Inflammatory macrophage treated with lipopolysaccharide for 4 hours (primary cell): Measurements from ENCODE around the gene G3BP1.
A peak's percentile ranks its signal among the peaks of the same experiment; 100 is the strongest.
"Not testable (repeated sequence)": the region's sequence is repeated elsewhere in the genome, so short reads cannot be mapped to it uniquely, and the experiment has no call there.

Source experiments
- DNase-seq: peaks from one replicate; pipeline ENCODE4 v3.0.0-alpha.2; 2020

The G3BP1 gene

DNA sequence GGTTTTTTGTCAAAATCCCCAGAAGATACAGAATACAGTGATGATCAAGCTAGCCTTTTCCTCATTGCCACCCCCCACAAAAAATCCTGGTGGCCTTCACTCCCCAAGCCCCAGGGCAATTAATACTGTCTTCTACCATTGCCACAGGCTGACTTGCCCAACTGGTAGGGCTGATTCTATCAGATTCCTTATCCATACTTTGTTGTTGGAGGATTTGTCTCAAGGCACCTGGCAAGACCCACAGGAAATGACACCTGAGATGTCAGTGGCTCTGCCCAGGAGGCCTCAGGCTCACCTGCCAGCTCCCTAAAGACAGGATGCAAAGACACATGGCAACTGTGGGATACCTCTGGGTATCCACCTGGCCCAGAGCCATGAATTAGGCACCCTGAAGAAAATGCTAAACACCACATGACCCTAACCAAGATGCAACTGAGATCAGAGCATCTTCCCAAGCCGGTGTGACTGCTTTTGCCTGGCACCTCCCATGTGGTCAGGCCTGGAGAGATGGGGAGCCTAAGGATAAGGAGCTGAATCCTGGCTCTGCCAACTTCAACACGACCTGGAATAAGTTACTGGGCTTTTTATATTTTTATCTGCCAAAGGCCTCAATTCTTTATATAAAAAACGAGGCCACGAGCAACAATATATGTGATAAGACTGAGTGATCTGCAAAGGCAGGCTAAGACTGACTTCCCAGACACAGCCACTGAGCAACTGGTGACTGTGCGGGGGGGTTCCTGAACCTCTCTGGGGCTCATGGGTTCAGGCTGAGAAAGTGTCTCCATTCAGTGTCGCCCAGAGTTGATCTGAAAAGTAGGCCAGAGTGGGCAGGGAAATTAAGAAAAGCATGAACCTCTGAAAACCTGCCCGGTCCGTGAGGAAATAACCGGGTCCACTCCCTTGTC lies 14.3 kb upstream of the G3BP1 start:
- no peak for DNase-seq

DNA sequence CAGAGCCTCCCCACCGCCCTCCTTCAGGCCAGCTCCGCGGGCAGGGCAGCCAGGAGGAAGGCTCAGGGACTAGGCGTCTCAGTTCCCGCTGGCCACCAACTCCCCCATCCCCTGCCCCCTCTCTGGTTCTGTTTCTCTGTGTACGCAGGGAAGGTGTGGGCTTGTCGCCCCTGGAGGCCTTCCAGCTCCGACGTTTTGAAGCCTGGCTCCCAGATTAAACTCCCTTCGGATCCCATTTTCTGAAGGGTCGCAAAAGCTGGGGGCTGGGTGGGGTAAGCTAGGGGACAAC lies 13.7 kb upstream of the G3BP1 start:
- DNase-seq: no peak

DNA sequence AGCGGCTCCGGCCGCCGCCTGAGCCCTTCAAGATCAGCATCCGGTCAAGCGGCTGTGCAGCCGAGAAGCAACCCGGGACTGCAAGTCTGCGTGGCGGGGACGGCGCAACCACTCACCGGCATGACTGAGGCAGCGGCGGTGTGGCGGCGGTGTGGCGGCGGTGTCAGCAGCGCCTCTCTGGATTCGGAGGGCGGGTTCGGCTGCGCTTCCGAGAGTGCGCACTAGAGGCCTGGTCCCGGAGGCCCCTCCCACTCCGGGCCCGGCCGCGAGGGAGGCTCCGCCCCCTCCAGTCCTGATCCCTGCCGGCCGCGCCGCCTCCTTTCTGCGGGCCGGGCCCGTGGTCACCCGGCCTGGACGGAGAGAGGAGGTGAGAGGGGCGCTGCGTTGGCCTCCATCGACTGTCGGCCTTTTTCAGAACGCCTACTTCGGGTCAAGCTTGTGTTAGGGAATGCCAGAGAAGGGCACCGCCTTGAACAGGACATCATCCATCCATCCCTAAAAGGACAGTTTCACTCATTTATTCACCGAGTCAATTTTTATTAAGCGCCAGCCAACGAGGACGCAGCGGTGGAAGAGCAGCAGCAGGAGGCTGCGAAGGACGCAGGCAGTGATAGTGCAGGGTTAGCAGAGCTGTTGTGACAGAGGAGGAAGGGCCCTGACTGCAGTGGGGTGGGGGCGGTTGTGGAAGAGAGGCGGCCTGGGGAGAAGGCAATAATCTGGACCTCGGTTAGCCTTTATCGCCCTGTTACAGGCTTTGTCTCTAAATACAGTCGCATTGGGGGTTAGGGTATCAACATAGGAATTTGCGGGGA lies 13.1 kb upstream of the G3BP1 start, which contains the start of gene ATOX1:
Gene ATOX1, minus strand, starts transcription at position 202 of the 812 bp plus-strand sequence. Its CDS starts 80 bp downstream, at position 122.
- DNase-seq: peak; percentile 92

DNA sequence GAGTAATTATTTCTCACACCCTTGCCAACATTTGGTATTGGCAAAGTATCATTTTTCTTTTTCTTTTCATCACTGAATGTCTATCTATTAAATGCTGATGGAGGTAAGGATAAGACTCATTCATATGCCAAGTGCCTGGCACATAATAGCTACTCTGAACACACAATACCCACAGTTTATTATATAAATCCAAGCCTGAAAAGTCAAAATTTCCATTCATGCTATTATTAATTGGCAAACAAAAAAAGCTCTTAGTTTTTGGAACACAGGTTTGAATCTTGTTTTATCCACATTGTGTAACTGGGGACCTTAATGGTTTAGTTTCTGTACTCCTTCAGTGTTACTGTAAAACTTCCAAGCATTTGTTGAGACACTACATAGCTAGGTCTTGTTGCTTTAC lies 7.0 kb upstream of the G3BP1 start:
- no peak for DNase-seq

DNA sequence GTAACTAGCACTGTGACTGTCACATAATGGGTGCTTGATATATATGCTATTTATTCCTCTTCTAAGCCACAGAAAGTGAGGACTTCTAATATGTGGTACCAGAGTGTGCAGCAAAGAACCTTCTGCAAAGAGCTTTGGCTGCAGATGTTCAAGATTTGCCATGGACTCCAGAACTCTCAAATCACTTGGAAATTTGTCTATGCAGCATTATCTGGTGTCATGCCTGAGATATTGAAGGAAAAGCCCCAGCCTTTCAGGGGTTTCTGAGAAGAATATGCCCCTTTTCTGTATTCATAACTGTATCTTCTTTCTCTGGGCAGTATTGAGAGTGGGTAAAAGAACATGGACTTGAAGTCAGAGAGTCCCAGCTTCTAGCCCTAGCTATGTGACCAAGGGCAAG lies 4.8 kb upstream of the G3BP1 start:
- no peak for DNase-seq

DNA sequence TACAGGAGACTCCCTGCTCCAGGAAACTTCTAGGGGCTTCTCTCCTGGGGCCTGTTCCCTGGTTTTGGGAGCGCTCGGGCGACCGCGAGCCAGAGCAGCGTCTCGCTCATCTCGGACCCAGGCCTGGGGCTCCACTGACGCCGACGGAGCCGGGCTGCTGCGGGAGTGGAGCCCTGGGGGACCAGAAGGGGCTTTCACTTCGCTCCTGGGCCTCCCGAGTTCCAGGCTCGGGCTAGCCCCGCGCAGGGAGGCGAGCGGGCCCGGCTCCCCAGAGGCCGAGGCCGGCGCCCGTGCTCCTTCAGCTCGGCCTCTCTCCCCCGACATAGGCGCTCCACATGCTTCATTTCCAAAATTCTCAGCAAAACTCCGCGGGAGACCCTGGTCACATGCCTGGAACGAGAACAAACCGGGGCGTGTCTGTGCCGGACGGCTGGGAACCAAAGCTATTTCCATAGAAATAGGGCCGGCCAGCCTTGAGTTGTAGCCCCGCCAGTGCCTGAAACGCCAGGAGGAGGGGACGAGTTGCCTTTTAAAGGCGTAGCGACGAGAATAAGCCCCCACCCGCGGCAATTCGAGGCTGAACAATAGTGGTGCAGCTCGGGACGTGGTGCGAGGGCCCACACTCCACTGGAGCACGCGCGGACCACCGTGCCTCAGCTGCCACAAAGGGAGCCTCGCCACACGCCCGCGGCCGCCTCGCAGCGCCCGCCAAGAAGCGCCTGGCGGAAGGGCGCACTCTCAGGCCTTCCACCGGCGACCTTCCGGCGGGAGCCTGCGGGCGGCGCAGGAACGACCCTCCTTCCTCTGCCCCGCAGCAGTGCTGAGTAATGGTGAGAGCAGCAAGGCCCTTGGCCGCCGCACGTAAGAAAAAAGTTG lies 1.1 kb upstream of the G3BP1 start:
- DNase-seq: peak; percentile 39

DNA sequence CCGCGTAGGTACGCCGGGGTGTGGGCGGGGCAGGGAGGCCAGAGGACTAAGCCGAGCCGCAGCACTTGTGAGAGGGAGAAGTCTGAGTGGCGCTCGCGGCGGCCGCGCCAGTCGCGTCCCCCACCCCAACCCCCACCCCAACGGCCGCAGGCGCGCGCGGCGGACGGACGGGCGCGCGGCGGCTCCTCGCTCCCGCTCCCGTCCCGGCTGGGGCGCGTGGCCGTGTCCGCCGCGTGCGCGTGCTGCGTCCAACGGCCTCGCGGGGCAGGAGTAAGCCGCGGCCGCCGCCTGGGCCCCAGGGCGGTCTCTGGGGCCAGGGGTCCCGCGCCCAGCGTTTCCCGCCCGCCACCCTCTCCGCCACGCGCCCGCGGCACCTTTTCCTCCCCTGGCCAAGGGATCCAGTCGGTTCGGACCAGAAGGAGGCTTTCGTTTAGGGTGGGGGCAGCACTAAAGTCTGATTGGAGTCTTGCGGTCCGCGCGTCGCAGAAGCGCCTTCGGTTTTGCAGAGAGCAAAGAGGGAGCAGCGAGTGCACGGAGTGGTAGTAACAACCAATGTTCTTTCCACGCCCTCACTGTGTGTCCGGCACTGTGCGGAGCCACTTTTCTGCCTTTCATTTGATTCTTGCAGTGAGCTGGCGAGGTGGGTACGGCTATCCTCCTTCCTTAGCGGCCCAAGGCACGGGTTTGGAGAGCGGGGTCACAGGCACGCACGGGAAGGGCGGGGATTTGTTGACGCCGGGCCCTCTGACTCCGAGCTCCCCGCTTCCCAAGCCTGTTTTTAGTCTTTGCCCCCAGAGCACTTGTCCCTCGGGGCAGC lies 483 bp downstream of the G3BP1 start:
- DNase-seq: peak; percentile 47

DNA sequence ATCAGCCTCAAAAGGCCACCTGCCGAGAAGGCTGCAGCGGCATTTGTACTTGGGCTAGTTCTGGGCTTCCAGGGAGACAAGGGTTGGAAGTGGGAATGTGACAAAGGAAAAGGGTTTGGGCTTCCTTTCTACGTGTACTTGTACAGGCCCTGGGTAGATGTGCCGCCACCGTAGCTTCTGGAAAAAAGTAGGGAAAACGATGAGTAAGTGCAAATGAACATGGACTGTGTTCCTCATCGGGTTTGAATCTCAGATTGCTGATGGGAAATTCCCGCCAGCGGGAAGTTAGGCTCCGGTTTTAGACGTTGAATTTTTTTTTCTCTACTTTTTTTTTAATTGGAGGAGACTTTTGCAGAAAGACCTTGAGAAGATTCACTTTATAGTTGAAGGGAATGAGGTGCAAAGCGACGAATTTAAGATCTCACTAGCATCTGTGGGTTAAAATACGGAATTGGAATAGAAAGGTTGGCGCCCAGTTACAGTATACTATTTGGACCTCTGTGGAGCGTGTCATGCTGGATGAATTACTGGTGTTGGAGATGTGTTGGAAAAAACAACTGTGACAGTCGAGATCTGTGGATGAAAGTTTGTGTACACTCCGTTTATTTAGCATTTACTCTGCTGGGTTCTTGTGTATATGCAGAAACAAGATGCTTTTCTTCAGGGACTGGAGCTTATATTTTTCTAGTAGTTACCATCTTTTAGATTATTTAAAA lies 1.2 kb downstream of the G3BP1 start:
- peak; percentile 47 for DNase-seq

DNA sequence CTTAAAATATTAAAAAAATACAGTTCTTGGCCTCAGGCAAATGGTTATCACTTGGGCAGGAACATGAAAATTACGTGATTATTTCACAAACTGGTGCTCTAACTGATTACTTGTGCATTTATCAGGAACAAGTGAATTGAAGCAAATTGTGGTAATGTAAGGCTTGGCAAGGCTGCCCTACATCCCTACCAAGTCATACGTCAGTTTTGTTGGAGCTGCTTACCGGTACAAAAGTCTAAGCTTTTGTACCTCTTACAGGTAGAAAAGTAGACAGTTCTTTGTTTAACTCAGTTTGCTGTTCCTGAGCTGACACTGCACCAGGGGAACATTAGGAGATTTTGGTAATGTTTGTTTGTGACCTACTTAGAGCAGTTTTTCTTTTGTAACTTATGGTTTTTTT lies 2.2 kb downstream of the G3BP1 start:
- peak; percentile 20 for DNase-seq

DNA sequence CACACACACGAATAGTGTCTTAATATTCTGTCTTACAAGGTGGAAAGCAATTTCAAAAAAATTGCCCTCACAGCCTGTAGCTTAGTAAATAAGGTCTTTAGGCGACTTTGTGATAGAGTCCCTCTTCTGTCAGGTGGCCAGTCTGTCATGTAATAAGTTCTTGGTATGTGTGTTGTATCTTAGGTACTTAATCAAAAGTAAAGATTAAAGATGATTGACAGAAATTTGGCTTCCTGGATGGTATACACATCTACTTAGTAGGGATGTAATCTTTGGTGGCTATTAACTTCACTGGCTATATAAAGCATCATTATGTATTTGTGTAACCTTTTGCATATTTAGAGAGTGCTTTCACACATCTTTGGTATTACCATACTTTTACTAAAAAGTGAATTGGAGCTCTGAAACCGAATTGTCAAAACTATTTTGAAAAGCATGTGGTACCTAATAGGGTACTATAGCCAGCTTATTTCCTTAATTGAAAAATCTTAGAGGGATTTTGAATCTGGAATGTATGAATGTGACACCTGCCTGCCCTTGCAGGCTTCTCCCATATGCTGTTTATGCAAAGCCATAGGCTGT lies 3.4 kb downstream of the G3BP1 start:
- no peak for DNase-seq

DNA sequence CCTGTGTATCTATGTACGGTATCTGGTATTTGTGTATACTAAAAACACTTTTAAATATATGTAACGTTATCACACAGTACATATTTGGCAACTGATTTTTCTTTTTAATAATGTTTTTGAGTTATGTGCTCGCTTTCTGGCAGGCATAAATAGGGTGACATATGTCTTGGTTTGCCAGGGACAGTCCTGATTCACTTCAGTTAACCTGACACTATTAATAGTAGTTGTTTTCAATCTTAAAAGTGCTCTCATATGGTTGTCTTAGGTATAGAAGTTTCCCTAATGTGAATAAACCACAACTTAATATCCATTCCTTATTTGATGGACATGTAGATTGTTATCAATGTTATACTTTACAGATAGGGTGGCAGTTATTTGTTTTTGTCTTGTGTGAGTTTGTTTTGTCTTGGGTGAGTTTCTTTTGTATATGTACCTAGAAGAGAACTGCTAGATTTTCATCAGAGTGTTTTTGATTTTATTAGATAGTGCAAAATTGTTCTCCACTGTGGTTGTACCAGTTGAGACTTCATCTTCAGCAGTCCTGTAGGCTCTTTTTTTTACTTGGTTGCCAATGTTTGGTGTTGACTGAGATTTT lies 7.9 kb downstream of the G3BP1 start:
- DNase-seq: no peak

DNA sequence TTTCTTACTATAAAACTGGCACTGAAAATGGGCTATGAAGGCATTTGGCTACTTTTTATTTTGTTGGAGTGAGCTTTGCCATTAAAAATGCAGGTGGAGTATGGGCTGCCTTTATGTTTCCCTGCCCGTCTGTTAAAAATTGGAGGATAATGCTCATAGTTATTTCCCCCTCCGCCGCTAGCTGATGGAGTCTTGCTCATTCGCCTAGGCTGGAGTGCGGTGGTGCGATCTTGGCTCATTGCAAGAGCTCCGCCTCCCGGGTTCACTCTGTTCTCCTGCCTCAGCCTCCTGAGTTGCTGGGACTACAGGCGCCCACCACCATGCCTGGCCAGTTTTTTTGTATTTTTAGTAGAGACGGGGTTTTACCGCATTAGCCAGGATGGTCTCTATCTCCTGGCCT lies 8.6 kb downstream of the G3BP1 start:
- DNase-seq: no peak

DNA sequence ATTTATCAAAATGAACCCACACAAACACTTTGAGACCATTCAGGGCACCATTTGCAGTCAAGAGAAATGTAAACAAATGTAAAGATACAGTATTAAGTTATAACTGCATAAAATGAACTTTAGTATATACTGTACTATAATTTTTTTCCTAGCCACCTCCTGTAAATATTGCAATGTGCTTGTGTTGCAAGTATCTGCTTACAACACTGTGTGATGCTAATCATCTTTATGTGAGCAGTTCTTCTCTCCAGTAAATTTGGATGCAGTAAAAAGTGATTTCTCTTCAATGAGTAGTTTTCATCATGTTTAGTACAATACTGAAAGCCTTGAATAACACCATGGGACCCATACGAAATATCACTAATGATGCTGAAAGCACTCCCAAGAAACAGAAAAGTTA lies 9.4 kb downstream of the G3BP1 start:
- peak; percentile 42 for DNase-seq

DNA sequence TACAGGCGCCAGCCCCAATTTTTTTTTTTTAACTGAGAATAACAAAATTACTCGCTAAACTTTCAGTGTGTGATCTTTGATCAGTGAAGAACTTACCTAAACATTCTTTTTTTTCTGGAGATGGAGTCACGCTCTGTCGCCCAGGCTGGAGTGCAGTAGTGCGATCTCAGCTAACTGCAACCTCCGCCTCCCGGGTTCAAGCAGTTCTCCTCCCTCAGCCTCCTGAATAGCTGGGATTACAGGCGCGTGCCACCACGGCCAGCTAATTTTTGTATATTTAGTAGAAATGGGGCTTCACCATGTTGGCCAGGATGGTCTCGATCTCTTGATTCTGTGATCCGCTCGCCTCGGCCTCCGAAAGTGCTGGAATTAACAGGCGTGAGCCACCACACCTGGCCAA lies 11.9 kb downstream of the G3BP1 start:
- DNase-seq: not testable (repeated sequence)

DNA sequence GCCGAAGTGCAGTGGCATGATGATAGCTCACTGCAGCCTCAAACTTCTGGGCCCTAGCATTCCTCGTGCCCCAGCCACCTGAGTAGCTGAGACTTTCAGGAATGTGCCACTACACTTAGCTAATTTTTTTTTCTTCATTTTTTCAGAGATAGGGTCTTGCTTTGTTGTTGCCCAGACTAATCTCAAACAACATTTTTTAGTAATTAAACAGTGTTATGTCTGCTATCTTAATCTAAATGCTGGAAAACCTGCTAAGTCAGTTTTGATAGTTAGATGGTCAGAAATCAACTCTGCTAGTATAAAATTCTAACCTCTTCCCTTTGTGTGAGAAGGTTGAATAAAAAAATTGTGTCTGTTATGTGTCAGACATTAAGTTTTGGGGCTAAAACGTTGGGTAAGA lies 12.4 kb downstream of the G3BP1 start:
- no peak for DNase-seq

DNA sequence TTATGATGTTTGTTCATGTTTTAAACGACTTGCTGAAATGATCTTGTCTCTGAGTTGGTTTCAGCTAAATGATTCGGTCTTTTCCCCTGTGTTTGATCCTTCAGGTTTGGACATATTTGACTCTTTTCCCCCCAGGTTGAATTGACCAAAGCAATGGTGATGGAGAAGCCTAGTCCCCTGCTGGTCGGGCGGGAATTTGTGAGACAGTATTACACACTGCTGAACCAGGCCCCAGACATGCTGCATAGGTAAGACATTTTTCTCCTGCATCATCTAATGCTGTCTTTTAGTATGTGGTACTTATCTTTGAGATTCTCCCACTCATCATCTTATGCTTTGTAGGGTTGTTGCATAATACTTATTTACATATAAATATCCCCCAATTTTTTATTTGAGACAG lies 14.7 kb downstream of the G3BP1 start:
- no peak for DNase-seq

DNA sequence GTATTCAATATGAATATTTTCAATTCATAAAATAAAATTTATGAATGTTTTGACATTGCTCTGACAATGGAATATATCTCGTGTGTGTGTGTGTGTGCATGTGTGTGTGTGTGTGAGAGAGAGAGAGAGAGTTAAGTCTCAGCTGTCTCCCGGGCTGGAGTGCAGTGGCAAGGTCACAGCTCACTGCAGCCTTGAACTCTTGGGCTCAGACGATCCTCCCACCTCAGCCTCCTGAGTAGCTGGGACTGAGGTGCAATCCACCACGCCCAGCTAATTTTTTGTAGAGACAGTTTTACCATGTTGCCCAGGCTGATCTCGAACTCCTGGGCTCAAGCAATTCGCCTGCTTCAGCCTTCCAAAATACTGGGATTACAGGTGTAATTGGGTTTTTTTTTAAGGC lies 16.1 kb downstream of the G3BP1 start:
- no peak for DNase-seq

DNA sequence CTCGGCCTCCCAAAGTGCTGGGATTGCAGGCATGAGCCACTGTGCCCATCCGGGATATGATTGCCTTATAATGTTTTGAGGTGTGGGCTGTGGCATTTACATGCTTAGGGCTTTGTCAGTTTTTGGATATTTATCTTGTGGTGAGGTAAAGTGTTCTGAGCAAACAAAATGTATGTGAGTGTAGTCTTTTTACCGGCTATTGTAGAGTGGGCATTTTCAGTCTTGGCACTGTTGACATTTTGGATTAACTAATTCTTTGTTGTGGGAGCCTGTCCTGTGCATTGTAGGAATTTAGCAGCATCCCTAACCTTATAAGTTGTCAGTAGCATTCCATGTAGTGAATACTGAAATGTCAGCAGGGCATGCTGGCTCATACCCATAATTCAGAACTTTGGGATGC lies 21.6 kb downstream of the G3BP1 start:
- no peak for DNase-seq

DNA sequence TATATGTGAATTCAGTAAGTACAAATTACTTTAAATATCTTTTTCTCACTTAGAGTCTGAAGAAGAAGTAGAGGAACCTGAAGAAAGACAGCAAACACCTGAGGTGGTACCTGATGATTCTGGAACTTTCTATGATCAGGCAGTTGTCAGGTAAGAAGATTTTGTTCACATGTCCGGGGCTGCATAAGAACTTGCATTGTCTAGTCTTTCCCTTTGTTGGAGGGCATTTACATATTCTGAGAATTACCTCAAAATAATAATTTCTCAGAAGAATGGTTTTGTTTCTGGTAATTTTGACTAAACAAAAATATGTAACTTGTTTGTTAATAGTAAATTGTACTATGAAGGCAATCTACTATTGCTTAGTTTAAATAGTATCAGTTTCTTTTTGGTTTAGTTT lies 23.7 kb downstream of the G3BP1 start:
- DNase-seq: no peak

DNA sequence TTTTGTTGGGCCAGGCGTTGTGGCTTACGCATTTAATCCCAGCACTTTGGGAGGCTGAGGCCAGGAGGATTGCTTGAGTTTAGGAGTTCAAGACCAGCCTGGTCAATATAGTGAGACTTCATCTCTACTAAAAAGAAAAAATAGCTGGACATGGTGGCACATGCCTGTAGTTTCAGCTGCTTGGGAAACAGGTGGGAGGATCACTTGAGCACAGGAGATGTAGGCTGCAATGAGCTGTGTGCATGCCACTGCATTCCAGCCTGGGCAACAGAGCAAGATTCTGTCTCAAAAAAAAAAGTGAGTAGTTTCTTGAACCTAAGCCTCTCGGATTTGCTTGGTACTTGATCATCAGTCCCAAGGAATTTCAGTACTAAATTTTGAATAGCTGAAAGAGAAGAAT lies 26.9 kb downstream of the G3BP1 start:
- DNase-seq: no peak

DNA sequence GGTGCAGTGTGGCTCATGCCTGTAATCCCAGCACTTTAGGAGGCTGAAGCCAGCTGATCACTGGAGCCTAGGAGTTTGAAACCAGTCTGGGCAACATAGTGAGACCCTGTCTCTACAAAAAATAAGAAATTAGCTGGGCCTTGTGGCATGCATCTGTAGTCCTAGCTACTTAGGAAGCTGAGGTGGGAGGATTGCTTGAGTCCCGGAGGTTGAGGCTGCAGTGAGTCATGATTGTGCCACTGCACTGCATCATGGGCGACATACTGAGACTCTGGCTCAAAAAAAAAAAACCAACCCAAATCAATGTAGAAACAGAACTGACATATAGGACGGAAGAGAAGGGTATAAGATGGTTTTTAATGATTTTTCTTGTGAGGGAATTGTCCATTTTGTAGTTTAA lies 27.7 kb downstream of the G3BP1 start:
- peak; percentile 21 for DNase-seq
